Measurements from ENCODE around the gene SLC19A3. TPM values are rescaled to one million over a fixed set of nuclear protein-coding genes. Genes with fewer than 3 reads are reported as not detected.
"Not testable (repeated sequence)": the region's sequence is repeated elsewhere in the genome, so short reads cannot be mapped to it uniquely, and the experiment has no call there.

The SLC19A3 gene
- total and polyA plus RNA-seq, 2 experiments from 2014 or later = 3.5 to 9.1 TPM

DNA sequence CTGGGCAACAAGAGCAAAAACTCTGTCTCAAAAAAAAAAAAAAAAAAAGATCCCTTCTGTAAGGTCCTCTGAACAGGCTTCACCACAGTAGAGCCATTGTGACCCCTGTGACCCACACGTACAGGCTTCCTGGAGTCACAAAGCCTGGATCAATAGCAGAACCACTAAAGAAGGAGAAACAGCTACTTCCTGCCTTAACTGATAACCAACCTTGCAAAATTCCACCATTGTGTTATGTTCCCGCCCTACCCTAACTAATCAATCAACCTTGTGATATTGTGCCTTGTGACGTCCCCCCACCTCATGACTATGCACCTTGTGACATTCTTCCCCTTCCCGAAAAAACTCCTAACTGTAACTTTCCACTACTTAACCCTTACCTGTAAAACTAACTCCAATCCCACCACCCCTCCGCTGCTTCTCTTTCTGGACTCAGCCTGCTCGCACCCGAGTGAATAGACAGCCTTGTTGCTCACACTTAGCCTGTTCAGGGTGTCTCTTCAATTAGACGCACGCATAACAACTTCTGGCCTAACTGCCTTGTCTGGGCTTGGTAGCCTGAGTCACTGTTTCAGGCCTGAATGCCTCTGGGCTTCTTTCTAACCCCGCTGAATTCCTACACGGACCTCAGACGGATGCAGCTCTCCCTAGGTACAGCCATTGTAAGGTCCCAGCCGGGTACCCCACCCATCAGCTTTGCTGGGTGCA, 41.7 kb upstream of the SLC19A3 start:
- H3K36me3 ChIP-seq (ENCODE audit: insufficient read depth) = no peaks in the 10 kb centered on the region; the same call in 1 of the 2 replicates
- Mint-ChIP-seq H3K9me3 (peaks cover 2% of the 10 kb centered on the region; the same call in 1 of the 3 replicates), H3K27ac (peak overlapping the region; percentile 9), H3K4me3 (no peak overlapping the region), H3K4me1 (peaks cover 25% of the 10 kb centered on the region), H3K27me3 (ENCODE audit: insufficient read depth, low read depth, poor library complexity) (peaks cover 10% of the 10 kb centered on the region), H3K36me3 (ENCODE audit: low read depth) (peaks cover 6% of the 10 kb centered on the region; the same call in 2 of the 3 replicates)
- DNase-seq (ENCODE audit: low spot score) (peak; percentile 32), ATAC-seq (peak; percentile 31)
- no peaks in the 10 kb centered on the region for H4K20me1 ChIP-seq (replicated peaks; ENCODE audit: insufficient read depth)
- H3F3A ChIP-seq (replicated peaks; ENCODE audit: low read depth) = no peaks in the 10 kb centered on the region
- H3K4me2 ChIP-seq = no peak overlapping the region
- peak overlapping the region; percentile 72 for H2AFZ ChIP-seq
- no peak overlapping the region for H3K4me3 ChIP-seq
- no peak overlapping the region; the same call in 1 of the 2 replicates for H3K27ac ChIP-seq (ENCODE audit: low read depth)
- no peaks in the 10 kb centered on the region for H3K79me2 ChIP-seq (replicated peaks; ENCODE audit: insufficient read depth)
- H3K4me1 ChIP-seq (ENCODE audit: insufficient read depth) = peaks cover 10% of the 10 kb centered on the region; the same call in 1 of the 2 replicates
- TF ChIP-seq EZH2 (IDR thresholded peaks at IDR 0.05; ENCODE audit: low read depth, unreplicated experiment) (no peak), CREB1 (CRISPR knock-in tag; IDR thresholded peaks at IDR 0.05; ENCODE audit: low read depth) (no peak), ZNF114 (CRISPR knock-in tag; IDR thresholded peaks at IDR 0.05) (no peak), EZH2phosphoT487 (IDR thresholded peaks at IDR 0.05; ENCODE audit: unreplicated experiment) (no peak)
- H3K9me2 ChIP-seq (ENCODE audit: insufficient read depth) = no peaks in the 10 kb centered on the region
- H3K27me3 ChIP-seq (ENCODE audit: insufficient read depth) = no peaks in the 10 kb centered on the region

DNA sequence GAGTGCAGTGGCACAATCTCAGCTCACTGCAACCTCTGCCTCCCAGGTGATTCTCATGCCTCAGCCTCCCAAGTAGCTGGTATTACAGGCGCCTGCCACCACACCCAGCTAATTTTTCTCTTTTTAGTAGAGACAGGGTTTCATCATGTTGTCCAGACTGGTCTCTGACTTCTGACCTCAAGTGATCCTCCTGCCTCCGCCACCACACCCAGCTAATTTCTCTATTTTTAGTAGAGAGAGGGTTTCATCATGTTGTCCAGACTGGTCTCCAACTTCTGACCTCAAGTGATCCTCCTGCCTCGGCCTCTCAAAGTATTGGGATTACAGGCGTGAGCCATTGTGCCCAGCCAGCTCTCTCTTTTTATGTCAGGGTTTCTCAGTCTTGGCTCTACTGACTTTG, 38.4 kb upstream of the SLC19A3 start:
- H3K36me3 Mint-ChIP-seq (ENCODE audit: low read depth); H4K20me1 ChIP-seq (replicated peaks; ENCODE audit: insufficient read depth); H3K36me3 ChIP-seq (ENCODE audit: insufficient read depth); ATAC-seq; H3K27ac ChIP-seq (ENCODE audit: low read depth); H3K4me2 ChIP-seq; H3K79me2 ChIP-seq (replicated peaks; ENCODE audit: insufficient read depth); H3K9me2 ChIP-seq (ENCODE audit: insufficient read depth); H3K27ac Mint-ChIP-seq; H2AFZ ChIP-seq; H3K4me1 ChIP-seq (ENCODE audit: insufficient read depth); H3K27me3 Mint-ChIP-seq (ENCODE audit: insufficient read depth, low read depth, poor library complexity); H3K27me3 ChIP-seq (ENCODE audit: insufficient read depth); H3K4me3 ChIP-seq; H3K9me3 Mint-ChIP-seq; H3F3A ChIP-seq (replicated peaks; ENCODE audit: low read depth); DNase-seq (ENCODE audit: low spot score); H3K4me3 Mint-ChIP-seq: not testable (repeated sequence)
- peaks cover 31% of the 10 kb centered on the region for H3K4me1 Mint-ChIP-seq

GRCh38 chr2:227748079-227748478, 30.3 kb upstream of the SLC19A3 start:
- H3K27me3 Mint-ChIP-seq (ENCODE audit: insufficient read depth, low read depth, poor library complexity) = peaks cover 7% of the 10 kb centered on the region
- Histone ChIP-seq H3K9me2 (ENCODE audit: insufficient read depth) (no peaks in the 10 kb centered on the region), H3K4me3 (no peak overlapping the region), H4K20me1 (replicated peaks; ENCODE audit: insufficient read depth) (no peaks in the 10 kb centered on the region), H3K36me3 (ENCODE audit: insufficient read depth) (no peaks in the 10 kb centered on the region), H2AFZ (no peak overlapping the region), H3K27me3 (ENCODE audit: insufficient read depth) (no peaks in the 10 kb centered on the region), H3K4me1 (ENCODE audit: insufficient read depth) (no peaks in the 10 kb centered on the region), H3K27ac (ENCODE audit: low read depth) (no peak overlapping the region), H3F3A (replicated peaks; ENCODE audit: low read depth) (no peaks in the 10 kb centered on the region), H3K4me2 (no peak overlapping the region), H3K79me2 (replicated peaks; ENCODE audit: insufficient read depth) (no peaks in the 10 kb centered on the region)
- no peak for TF ChIP-seq JUNB (IDR thresholded peaks at IDR 0.05; ENCODE audit: unreplicated experiment)
- TF ChIP-seq, protein P1, sequence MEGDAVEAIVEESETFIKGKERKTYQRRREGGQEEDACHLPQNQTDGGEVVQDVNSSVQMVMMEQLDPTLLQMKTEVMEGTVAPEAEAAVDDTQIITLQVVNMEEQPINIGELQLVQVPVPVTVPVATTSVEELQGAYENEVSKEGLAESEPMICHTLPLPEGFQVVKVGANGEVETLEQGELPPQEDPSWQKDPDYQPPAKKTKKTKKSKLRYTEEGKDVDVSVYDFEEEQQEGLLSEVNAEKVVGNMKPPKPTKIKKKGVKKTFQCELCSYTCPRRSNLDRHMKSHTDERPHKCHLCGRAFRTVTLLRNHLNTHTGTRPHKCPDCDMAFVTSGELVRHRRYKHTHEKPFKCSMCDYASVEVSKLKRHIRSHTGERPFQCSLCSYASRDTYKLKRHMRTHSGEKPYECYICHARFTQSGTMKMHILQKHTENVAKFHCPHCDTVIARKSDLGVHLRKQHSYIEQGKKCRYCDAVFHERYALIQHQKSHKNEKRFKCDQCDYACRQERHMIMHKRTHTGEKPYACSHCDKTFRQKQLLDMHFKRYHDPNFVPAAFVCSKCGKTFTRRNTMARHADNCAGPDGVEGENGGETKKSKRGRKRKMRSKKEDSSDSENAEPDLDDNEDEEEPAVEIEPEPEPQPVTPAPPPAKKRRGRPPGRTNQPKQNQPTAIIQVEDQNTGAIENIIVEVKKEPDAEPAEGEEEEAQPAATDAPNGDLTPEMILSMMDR (conservative IDR thresholded peaks at IDR 0.05; ENCODE audit: low read depth in 2 of 2) = peak; percentile 91 to 96
- peak; percentile 87 for ATAC-seq
- no peak overlapping the region for H3K27ac Mint-ChIP-seq
- H3K4me1 Mint-ChIP-seq = peaks cover 3% of the 10 kb centered on the region; the same call in 2 of the 3 replicates
- H3K9me3 Mint-ChIP-seq = no peaks in the 10 kb centered on the region
- no peaks in the 10 kb centered on the region for H3K36me3 Mint-ChIP-seq (ENCODE audit: low read depth)
- peak; percentile 90 for DNase-seq (ENCODE audit: low spot score)
- no peak overlapping the region for H3K4me3 Mint-ChIP-seq
